ENCODE measurements around the gene DNAJC8. TPM values are rescaled to one million over a fixed set of nuclear protein-coding genes. Genes with fewer than 3 reads are reported as not detected.

The DNAJC8 gene
- total and polyA plus RNA-seq, 10 of the 15 experiments (the other 5 are each of a cell fraction or from before 2014, with no cell fraction given) = 91.2 to 296 (median 152) TPM

DNA sequence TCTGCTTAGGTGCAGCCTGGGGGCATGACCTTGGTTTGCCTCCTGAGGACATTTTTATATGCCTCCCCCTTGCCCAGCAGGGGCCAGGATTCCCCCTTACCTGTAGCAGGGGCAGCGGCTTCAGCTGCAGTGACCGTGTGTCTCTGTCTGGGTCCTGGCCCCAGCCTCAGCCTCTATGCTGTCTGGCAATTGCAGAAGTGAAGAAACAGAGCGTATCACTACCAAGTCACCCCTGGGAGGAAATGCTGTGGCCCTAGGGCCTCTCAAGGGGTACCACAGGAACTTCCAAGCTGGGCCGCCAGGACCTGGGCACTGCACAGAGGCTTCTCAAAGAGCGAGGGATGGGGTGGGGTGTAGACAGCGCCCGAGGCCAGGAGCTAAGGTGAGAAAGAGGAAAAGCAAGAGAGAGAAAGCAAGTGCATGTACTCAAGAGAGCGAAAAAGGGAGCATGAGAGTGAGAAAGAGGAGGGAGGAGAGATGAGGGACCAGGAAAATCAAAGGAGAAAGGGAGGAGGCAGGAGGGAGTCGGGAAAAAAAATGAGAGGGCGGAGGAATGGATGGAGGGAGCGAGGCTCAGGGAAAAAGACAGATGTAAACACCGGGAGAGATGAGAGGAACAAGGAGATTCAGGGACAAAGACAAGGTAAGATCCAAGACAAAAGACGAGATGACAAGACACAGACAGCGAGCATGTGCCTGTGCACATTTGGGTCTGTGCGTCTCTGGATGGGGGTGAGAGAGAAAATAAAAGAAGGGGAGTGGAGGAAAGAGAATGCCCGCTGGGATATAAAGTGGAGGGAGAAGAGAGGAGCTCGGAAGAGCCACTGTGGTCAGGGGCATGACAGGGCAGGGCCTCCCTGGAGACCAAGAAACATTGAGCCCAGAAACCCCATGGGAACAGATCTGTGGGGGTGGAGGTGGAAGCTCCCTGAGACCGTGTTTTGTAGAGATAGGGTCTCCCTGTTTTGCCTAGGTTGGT lies 56.0 kb downstream of the DNAJC8 start, which contains the start of gene PTAFR:
PTAFR (minus strand) TSS at position 199 of the 979 bp plus-strand sequence. CDS start 25,669 bp downstream, outside the sequence.
- H3K9me3 ChIP-seq (replicated peaks; ENCODE audit: control insufficient read depth, insufficient read depth, low read length) = no peaks in the 10 kb centered on the region
- FAIRE-seq = no peak
- peaks cover 8% of the 10 kb centered on the region for H3K79me2 ChIP-seq (ENCODE audit: control insufficient read depth, insufficient read depth, low read length)
- no peak for DNase-seq (ENCODE audit: low read depth, low spot score)
- SMC1A ChIA-PET (ENCODE audit: uncharacterized antibody, unreplicated experiment) = interaction anchor here (0.7 to 6.9 kb wide), 13 partner anchors 8 to 87 kb away, joined by 3 to 101 read pairs (median 5); partner anchors contain the start of gene EYA3
- peak; percentile 72 for ATAC-seq
- in situ Hi-C loops (cut with MboI) (no loop called here), intact Hi-C loops (cut with micrococcal nuclease; ENCODE audit: unreplicated experiment) (loop anchor here (1.0 to 10.0 kb wide), 2 partner anchors 23 to 312 kb away; no protein-coding TSS in a partner anchor)
- peak within 1 kb of the TSS; percentile 61 for H3K9ac ChIP-seq (ENCODE audit: control insufficient read depth, insufficient read depth, low read length)
- POLR2A ChIA-PET = interaction anchor here (0.6 to 7.3 kb wide), 10 partner anchors 10 to 85 kb away, joined by 3 to 64 read pairs (median 4); partner anchors contain the start of gene DNAJC8
- 9% methylated on average over 18 of the region's 18 CpGs for WGBS (ENCODE audit: insufficient coverage, insufficient replicate concordance, low lambda C conversion rate, missing lambda C conversion rate)
- CTCF ChIA-PET = interaction anchor here (0.6 to 2.3 kb wide), 11 partner anchors 11 to 182 kb away, joined by 3 to 10 read pairs (median 5); no protein-coding TSS in a partner anchor
- RAD21 ChIA-PET (ENCODE audit: unreplicated experiment) = interaction anchor here (0.6 to 9.6 kb wide), 13 partner anchors 7 to 87 kb away, joined by 3 to 139 read pairs (median 4); partner anchors contain the start of genes ATP5IF1 and EYA3
- H3K4me3 ChIP-seq = peak within 1 kb of the TSS; percentile 48; the same call in 1 of the 2 replicates
- H2AFZ ChIP-seq (ENCODE audit: control insufficient read depth, low read depth, low read length) = peak within 1 kb of the TSS; percentile 57
- peak within 1 kb of the TSS; percentile 56 for H3K27ac ChIP-seq (ENCODE audit: control insufficient read depth, insufficient read depth)
- no peaks in the 10 kb centered on the region for H3K27me3 ChIP-seq (replicated peaks in 1 of 2; ENCODE audit: control insufficient read depth in 2 of 2, insufficient read depth in 2 of 2, low read length in 1 of 2)
- 0 out of 4 replicates have a peak, but pooled peaks cover 0 to under 1% of the 10 kb centered on the region in 2 experiments for H3K36me3 ChIP-seq (ENCODE audit: control insufficient read depth in 2 of 2, insufficient read depth in 2 of 2, low read length in 1 of 2)
- BruUV-seq (replicated peaks) = no TSS peak
- H3K4me1 ChIP-seq (ENCODE audit: control insufficient read depth, insufficient read depth, low read length) = peaks cover 59% of the 10 kb centered on the region
- peak within 1 kb of the TSS; percentile 97 for H3K4me2 ChIP-seq (ENCODE audit: control insufficient read depth, insufficient read depth)
- H4K20me1 ChIP-seq (ENCODE audit: control insufficient read depth, insufficient read depth) = no peaks in the 10 kb centered on the region
- peak; percentile 25; the same call in 1 of the 2 replicates for TF ChIP-seq POLR2AphosphoS5 (IDR thresholded peaks at IDR 0.05; ENCODE audit: low read length)
- peak; percentile 15; the same call in 1 of the 3 replicates for TF ChIP-seq POU2F2 (IDR thresholded peaks at IDR 0.05; ENCODE audit: borderline replicate concordance, low read depth, low read length)
- TF ChIP-seq, protein P1, sequence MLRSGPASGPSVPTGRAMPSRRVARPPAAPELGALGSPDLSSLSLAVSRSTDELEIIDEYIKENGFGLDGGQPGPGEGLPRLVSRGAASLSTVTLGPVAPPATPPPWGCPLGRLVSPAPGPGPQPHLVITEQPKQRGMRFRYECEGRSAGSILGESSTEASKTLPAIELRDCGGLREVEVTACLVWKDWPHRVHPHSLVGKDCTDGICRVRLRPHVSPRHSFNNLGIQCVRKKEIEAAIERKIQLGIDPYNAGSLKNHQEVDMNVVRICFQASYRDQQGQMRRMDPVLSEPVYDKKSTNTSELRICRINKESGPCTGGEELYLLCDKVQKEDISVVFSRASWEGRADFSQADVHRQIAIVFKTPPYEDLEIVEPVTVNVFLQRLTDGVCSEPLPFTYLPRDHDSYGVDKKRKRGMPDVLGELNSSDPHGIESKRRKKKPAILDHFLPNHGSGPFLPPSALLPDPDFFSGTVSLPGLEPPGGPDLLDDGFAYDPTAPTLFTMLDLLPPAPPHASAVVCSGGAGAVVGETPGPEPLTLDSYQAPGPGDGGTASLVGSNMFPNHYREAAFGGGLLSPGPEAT (IDR thresholded peaks at IDR 0.05; ENCODE audit: low read depth) = peak; percentile 67
- peak; percentile 68 for TF ChIP-seq EED (IDR thresholded peaks at IDR 0.05; ENCODE audit: low read depth)
- no peak for TF ChIP-seq KDM1A (IDR thresholded peaks at IDR 0.05; ENCODE audit: borderline replicate concordance)
- peak; percentile 87 for TF ChIP-seq GATAD2B (conservative IDR thresholded peaks at IDR 0.05; ENCODE audit: low read depth)
- TF ChIP-seq TARDBP (IDR thresholded peaks at IDR 0.05; ENCODE audit: borderline replicate concordance) = no peak
- TF ChIP-seq CHD2 (IDR thresholded peaks at IDR 0.05; ENCODE audit: borderline replicate concordance, low read depth, low read length) = peak; percentile 38; the same call in 1 of the 2 replicates
- TF ChIP-seq ZBED1 (IDR thresholded peaks at IDR 0.05; ENCODE audit: borderline replicate concordance) = no peak
- TF ChIP-seq PML (IDR thresholded peaks at IDR 0.05; ENCODE audit: low read length) = no peak
- TF ChIP-seq, protein P2, sequence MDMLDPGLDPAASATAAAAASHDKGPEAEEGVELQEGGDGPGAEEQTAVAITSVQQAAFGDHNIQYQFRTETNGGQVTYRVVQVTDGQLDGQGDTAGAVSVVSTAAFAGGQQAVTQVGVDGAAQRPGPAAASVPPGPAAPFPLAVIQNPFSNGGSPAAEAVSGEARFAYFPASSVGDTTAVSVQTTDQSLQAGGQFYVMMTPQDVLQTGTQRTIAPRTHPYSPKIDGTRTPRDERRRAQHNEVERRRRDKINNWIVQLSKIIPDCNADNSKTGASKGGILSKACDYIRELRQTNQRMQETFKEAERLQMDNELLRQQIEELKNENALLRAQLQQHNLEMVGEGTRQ (IDR thresholded peaks at IDR 0.05; ENCODE audit: borderline replicate concordance, low read depth, low read length) = no peak
- no peak for TF ChIP-seq KLF5 (IDR thresholded peaks at IDR 0.05; ENCODE audit: partially characterized antibody)
- TF ChIP-seq SMARCA5 (IDR thresholded peaks at IDR 0.05) = peak; percentile 54; the same call in 1 of the 2 replicates
- TF ChIP-seq, protein P3, sequence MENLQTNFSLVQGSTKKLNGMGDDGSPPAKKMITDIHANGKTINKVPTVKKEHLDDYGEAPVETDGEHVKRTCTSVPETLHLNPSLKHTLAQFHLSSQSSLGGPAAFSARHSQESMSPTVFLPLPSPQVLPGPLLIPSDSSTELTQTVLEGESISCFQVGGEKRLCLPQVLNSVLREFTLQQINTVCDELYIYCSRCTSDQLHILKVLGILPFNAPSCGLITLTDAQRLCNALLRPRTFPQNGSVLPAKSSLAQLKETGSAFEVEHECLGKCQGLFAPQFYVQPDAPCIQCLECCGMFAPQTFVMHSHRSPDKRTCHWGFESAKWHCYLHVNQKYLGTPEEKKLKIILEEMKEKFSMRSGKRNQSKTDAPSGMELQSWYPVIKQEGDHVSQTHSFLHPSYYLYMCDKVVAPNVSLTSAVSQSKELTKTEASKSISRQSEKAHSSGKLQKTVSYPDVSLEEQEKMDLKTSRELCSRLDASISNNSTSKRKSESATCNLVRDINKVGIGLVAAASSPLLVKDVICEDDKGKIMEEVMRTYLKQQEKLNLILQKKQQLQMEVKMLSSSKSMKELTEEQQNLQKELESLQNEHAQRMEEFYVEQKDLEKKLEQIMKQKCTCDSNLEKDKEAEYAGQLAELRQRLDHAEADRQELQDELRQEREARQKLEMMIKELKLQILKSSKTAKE (IDR thresholded peaks at IDR 0.05; ENCODE audit: low read depth, poor library complexity, severe bottlenecking) = peak; percentile 14
- no peak for TF ChIP-seq CHD1 (IDR thresholded peaks at IDR 0.05; ENCODE audit: low read depth, low read length)
- TF ChIP-seq, protein P4, sequence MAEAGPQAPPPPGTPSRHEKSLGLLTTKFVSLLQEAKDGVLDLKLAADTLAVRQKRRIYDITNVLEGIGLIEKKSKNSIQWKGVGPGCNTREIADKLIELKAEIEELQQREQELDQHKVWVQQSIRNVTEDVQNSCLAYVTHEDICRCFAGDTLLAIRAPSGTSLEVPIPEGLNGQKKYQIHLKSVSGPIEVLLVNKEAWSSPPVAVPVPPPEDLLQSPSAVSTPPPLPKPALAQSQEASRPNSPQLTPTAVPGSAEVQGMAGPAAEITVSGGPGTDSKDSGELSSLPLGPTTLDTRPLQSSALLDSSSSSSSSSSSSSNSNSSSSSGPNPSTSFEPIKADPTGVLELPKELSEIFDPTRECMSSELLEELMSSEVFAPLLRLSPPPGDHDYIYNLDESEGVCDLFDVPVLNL (IDR thresholded peaks at IDR 0.05; ENCODE audit: low read depth, low read length) = no peak
- no peak for TF ChIP-seq NFYA (IDR thresholded peaks at IDR 0.05; ENCODE audit: borderline replicate concordance, low read depth, low read length)

All from GM12878 (cell line).